ENCODE results near the gene NMUR2.

The NMUR2 gene

GRCh38 chr5:152393441-152393840, 11.6 kb downstream of the NMUR2 start:
- H3K36me3 ChIP-seq (ENCODE audit: control insufficient read depth in 2 of 2, insufficient read depth in 1 of 2, low read length in 2 of 2) = peaks cover 0 to 2% of the 10 kb centered on the region in 2 experiments; a peak in 1 of 3 replicates
- no peaks in the 10 kb centered on the region for H3K4me1 ChIP-seq (ENCODE audit: control insufficient read depth, insufficient read depth, low read length)
- ChIA-PET POLR2A (no interaction called here), CTCF (no interaction called here)
- H3K4me3 ChIP-seq (ENCODE audit: low read depth, low read length) = no peak overlapping the region
- H3K9me3 ChIP-seq (ENCODE audit: control insufficient read depth, insufficient read depth, low read depth, low read length) = no peaks in the 10 kb centered on the region
- TF ChIP-seq ZNF214 (tag by site-specific recombination; IDR thresholded peaks at IDR 0.05; ENCODE audit: borderline replicate concordance) (no peak), CTCF (tag by site-specific recombination; IDR thresholded peaks at IDR 0.05) (no peak), FEZF1 (tag by site-specific recombination; IDR thresholded peaks at IDR 0.05) (no peak), ZNF639 (tag by site-specific recombination; IDR thresholded peaks at IDR 0.05) (no peak)
- H3K27ac ChIP-seq (ENCODE audit: extremely low read depth, low read depth, low read length) = no peak overlapping the region

- ChIA-PET POLR2A (no interaction called here), CTCF (no interaction called here)
- no peak for TF ChIP-seq ZNF777 (tag by site-specific recombination; IDR thresholded peaks at IDR 0.05; ENCODE audit: borderline replicate concordance)
- no peak for TF ChIP-seq ZNF521 (tag by site-specific recombination; IDR thresholded peaks at IDR 0.05)
- TF ChIP-seq ZNF18 (tag by site-specific recombination; IDR thresholded peaks at IDR 0.05) = no peak
- no peak for TF ChIP-seq ZNF274 (IDR thresholded peaks at IDR 0.05; ENCODE audit: low read length)
- TF ChIP-seq ZNF274 (tag by site-specific recombination; IDR thresholded peaks at IDR 0.05; ENCODE audit: borderline replicate concordance) = no peak
- no peak for TF ChIP-seq ZNF350 (tag by site-specific recombination; IDR thresholded peaks at IDR 0.05)
- no peak for TF ChIP-seq ZNF266 (tag by site-specific recombination; IDR thresholded peaks at IDR 0.05; ENCODE audit: low read depth)
- no peak for TF ChIP-seq ZNF510 (tag by site-specific recombination; IDR thresholded peaks at IDR 0.05; ENCODE audit: insufficient replicate concordance)
- no peak for TF ChIP-seq HOXA7 (CRISPR knock-in tag; IDR thresholded peaks at IDR 0.05; ENCODE audit: borderline replicate concordance)
- TF ChIP-seq ZNF114 (tag by site-specific recombination; IDR thresholded peaks at IDR 0.05) = no peak
- no peak for TF ChIP-seq ZBTB26 (tag by site-specific recombination; optimal IDR thresholded peaks at IDR 0.05)
- TF ChIP-seq ZNF394 (tag by site-specific recombination; IDR thresholded peaks at IDR 0.05; ENCODE audit: borderline replicate concordance) = no peak
- no peak for TF ChIP-seq ZBTB49 (tag by site-specific recombination; IDR thresholded peaks at IDR 0.05; ENCODE audit: low read depth)
- no peak for TF ChIP-seq ZNF341 (tag by site-specific recombination; IDR thresholded peaks at IDR 0.05; ENCODE audit: low read depth)
- TF ChIP-seq ZNF354C (tag by site-specific recombination; IDR thresholded peaks at IDR 0.05; ENCODE audit: borderline replicate concordance, low read depth) = no peak
- TF ChIP-seq ZNF837 (tag by site-specific recombination; IDR thresholded peaks at IDR 0.05) = no peak
- TF ChIP-seq ZFP3 (tag by site-specific recombination; IDR thresholded peaks at IDR 0.05; ENCODE audit: low read depth) = no peak
- TF ChIP-seq INSM2 (tag by site-specific recombination; IDR thresholded peaks at IDR 0.05) = no peak
- TF ChIP-seq ZNF514 (tag by site-specific recombination; IDR thresholded peaks at IDR 0.05) = no peak
- Histone ChIP-seq H3K27ac (ENCODE audit: extremely low read depth, low read depth, low read length) (no peak overlapping the region), H3K36me3 (ENCODE audit: control insufficient read depth in 2 of 2, insufficient read depth in 1 of 2, low read length in 2 of 2) (no peaks in the 10 kb centered on the region), H3K4me1 (ENCODE audit: control insufficient read depth, insufficient read depth, low read length) (no peaks in the 10 kb centered on the region), H3K4me3 (ENCODE audit: low read depth, low read length) (no peak overlapping the region), H3K9me3 (ENCODE audit: control insufficient read depth, insufficient read depth, low read depth, low read length) (no peaks in the 10 kb centered on the region)
Measured at GRCh38 chr5:152389208-152389849, 15.8 kb downstream of the NMUR2 start.
